GM19025 (cell line): ENCODE data around the gene ACMSD.

Experiments
- ATAC-seq: cut with Tn5 transposase; IDR thresholded peaks from one replicate; pipeline ENCODE4 v1.9.1; 2021; ENCODE audit warnings: mild to moderate bottlenecking, low read depth, moderate library complexity; ENCODE audit not compliant: unreplicated experiment

Gene ACMSD

DNA sequence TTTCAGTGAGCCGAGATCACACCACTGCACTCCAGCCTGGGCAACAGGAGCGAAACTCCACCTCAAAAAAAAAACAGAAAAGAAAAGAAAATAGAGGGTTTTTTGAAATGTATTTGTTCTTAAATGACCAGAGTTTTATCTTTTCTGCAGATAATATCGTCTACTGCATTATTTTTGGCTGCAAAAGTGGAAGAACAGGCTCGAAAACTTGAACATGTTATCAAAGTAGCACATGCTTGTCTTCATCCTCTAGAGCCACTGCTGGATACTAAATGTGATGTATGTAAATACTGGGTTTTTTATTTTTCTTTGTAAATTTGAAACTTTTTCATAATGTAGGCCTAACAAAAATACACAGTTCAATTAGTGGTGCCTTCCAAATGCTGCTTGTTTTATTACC is 98.3 kb downstream of the ACMSD start:
- no peak for ATAC-seq

DNA sequence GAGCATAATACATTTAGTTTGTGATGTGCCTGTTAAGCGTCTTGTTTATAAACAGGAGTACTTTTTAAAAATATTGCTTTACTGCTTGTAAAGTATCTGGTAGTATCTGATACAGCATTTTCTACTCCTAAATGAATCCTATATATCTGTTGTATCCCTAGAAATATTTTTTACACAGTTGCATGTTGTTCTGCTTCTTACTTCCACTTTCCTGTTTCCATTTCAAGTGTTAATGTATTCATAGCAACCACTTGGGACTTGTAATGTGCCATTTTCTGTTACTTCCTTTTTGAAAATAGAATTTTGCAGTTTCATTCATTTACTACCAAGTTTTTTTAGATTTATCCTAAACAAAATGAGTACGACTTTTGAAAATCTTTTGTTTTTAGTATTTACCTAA is 105.1 kb downstream of the ACMSD start:
- ATAC-seq, result peak; percentile 74

DNA sequence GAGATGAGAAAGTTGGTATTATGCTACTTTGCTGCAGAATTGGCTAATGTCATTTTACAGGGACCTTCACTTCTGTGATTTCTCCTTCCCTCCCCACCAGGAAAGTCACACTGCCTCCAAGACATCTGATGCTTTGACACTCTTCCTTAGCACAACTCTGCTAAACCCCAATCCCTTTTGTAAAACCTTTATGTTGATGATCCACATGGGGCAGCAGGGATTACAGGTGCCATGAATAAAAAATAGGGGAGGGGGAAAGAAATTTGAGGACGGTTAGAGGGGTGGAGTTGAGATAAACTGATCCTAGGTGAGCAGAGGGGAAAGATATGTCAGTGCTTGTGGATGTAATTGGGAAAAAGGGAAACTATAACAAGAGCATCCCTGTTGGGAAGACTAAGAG is 106.6 kb downstream of the ACMSD start:
- no peak for ATAC-seq

DNA sequence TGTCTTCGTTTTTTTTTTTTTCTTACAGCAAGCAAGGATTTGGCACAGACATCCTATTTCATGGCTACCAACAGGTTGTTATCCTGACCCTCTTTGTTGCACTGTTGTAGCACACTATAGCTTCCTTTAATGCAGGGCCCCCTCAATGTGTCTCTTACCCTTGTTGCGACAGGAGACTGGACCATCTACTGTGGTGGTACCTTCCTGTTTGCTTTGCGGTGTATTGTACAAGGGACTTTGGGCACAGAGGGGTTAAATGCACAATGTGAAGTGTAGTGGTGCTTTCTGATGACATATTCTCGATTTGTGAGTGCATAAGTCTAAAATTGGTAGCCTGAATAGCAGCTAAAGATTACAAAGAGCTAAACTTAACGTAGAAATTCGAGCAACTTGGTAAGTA is 107.7 kb downstream of the ACMSD start:
- ATAC-seq, result no peak

DNA sequence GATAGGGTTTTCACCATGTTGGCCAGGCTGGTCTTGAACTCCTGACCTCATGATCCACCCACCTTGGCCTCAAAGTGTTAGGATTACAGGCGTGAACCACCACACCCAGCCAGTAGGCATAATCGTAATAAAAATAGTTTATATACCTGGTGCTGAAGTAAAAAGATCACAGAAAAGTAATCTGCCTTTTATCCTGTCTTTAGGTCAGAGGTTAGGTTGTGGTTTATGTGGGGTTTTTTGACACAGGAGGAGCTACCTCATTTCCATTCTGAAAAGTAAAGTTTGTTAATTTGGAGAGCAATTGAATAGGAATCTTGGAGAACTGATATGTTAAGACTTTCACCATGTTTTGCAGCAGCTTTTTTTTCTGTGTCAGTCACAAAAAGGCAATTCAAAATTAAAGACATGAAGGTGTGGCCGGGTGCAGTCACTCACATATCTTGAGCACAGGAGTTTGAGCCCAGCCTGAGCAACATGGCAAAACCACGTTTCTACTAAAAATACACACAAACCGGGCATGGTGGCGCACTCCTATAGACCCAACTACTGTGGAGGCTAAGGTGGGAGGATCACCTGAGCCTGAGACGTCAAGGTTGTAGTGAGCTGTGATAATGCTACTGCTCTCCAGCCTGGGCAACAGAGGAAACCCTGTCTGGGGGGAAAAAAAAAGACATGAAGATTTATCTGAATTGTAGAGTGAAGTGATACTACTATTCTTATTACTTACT is 111.7 kb downstream of the ACMSD start:
- no peak for ATAC-seq

DNA sequence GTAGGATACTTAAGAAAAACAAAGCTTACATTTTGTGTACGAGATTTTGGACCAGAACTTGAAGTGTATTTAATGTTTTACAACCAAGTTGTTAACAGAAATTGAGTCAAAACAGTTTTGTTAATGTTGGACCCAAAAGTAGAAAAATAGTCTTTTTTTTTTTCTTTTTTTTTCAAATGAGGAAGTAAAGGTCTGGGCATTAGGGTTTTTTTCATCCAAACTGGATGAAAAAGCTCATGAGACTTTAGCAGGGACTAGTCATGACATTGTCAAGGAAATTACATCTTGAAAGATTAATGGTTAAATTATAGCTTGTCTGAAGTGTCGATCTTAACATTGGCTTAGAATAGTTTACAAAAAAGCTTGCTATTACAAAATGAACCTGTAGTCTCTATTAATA is 112.5 kb downstream of the ACMSD start:
- no peak for ATAC-seq
